ENCODE data around the gene BCAT1. TPM values are rescaled to one million over a fixed set of nuclear protein-coding genes. Genes with fewer than 3 reads are reported as not detected.

The BCAT1 gene
- total and polyA plus RNA-seq, 2 donors (not counting 3 experiments of a cell fraction or from before 2014, with no cell fraction given), result 21.6 to 267 TPM

DNA sequence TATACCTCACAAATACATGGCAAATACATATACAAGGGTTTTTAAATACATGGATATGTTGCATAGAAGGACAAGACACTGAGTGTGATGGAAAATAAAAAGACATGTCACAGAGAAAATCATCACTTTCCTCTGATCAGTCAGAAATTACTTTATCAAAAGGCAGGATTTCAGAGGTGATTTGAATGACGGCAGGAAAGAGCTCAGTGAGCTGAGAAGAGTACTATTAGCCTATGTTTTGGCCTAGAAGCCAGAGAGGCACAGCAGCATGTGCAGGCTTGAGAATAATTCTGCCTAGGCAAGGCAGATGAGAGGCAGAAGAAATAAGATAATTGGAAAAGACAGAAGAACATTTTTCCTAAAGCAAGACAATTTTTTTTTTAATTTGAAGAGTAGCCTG lies 94.9 kb downstream of the BCAT1 start:
- TF ChIP-seq, protein P1, sequence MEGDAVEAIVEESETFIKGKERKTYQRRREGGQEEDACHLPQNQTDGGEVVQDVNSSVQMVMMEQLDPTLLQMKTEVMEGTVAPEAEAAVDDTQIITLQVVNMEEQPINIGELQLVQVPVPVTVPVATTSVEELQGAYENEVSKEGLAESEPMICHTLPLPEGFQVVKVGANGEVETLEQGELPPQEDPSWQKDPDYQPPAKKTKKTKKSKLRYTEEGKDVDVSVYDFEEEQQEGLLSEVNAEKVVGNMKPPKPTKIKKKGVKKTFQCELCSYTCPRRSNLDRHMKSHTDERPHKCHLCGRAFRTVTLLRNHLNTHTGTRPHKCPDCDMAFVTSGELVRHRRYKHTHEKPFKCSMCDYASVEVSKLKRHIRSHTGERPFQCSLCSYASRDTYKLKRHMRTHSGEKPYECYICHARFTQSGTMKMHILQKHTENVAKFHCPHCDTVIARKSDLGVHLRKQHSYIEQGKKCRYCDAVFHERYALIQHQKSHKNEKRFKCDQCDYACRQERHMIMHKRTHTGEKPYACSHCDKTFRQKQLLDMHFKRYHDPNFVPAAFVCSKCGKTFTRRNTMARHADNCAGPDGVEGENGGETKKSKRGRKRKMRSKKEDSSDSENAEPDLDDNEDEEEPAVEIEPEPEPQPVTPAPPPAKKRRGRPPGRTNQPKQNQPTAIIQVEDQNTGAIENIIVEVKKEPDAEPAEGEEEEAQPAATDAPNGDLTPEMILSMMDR (IDR thresholded peaks at IDR 0.05; ENCODE audit: extremely low read depth in 1 of 2, insufficient read depth in 1 of 2, low read depth in 1 of 2, low read length in 2 of 2), result no peak
- no peak for TF ChIP-seq GATA2 (IDR thresholded peaks at IDR 0.05; ENCODE audit: insufficient read depth, insufficient read length, low read depth, low read length)
- no peak for TF ChIP-seq JUN (IDR thresholded peaks at IDR 0.05; ENCODE audit: borderline replicate concordance, insufficient read depth, insufficient read length, low read depth)
- no peak for TF ChIP-seq MAX (IDR thresholded peaks at IDR 0.05; ENCODE audit: insufficient read depth, insufficient read length)
- no peak for TF ChIP-seq POLR2A (IDR thresholded peaks at IDR 0.05; ENCODE audit: low read depth, low read length)
- no peak for TF ChIP-seq MYC (IDR thresholded peaks at IDR 0.05; ENCODE audit: low read depth, low read length)
- TF ChIP-seq POLR2AphosphoS5 (IDR thresholded peaks at IDR 0.05; ENCODE audit: insufficient read depth, low read depth, low read length), result no peak
- TF ChIP-seq FOS (IDR thresholded peaks at IDR 0.05; ENCODE audit: borderline replicate concordance, insufficient read depth, low read length), result no peak
- no peak for TF ChIP-seq EZH2 (IDR thresholded peaks at IDR 0.05; ENCODE audit: borderline replicate concordance, low read depth, low read length, severe bottlenecking)
- Histone ChIP-seq H3K27me3 (ENCODE audit: control insufficient read depth in 2 of 2, insufficient read depth in 2 of 2, low read length in 2 of 2) (no peaks in the 10 kb centered on the region), H4K20me1 (replicated peaks; ENCODE audit: control insufficient read depth, extremely low read depth, insufficient read depth, low read length) (no peaks in the 10 kb centered on the region), H2AFZ (ENCODE audit: low read depth, low read length) (no peak overlapping the region), H3K9ac (replicated peaks; ENCODE audit: extremely low read depth, insufficient read depth, low read length) (peak overlapping the region; percentile 69), H3K4me1 (ENCODE audit: control insufficient read depth, extremely low read depth, insufficient read depth, low read length) (peaks cover 60% of the 10 kb centered on the region), H3K4me2 (ENCODE audit: insufficient read depth, low read length) (peak overlapping the region; percentile 63), H3K79me2 (ENCODE audit: control insufficient read depth, insufficient read depth, low read length) (peaks cover 16% of the 10 kb centered on the region), H3K9me3 (replicated peaks; ENCODE audit: control insufficient read depth, insufficient read depth, low read length) (no peaks in the 10 kb centered on the region), H3K9me1 (replicated peaks; ENCODE audit: control insufficient read depth, extremely low read depth, insufficient read depth, low read length) (no peaks in the 10 kb centered on the region), H3K27ac (ENCODE audit: insufficient read depth, low read depth, low read length) (peak overlapping the region; percentile 92), H3K4me3 (replicated peaks in 1 of 3; ENCODE audit: insufficient read depth in 1 of 3, low read depth in 1 of 3, low read length in 3 of 3) (no peak overlapping the region), H3K36me3 (ENCODE audit: control insufficient read depth in 2 of 2, extremely low read depth in 1 of 2, insufficient read depth in 2 of 2, low read length in 2 of 2) (peaks cover under 1 to 4% of the 10 kb centered on the region in 2 experiments)
- ChIA-PET POLR2A (interaction anchor here (1.5 kb wide), 1 partner anchor 92 kb away, joined by 7 read pairs; no protein-coding TSS in a partner anchor), CTCF (interaction anchor here (1.0 to 3.7 kb wide), 14 partner anchors 9 to 301 kb away, joined by 3 to 45 read pairs (median 6); partner anchors contain the start of gene BCAT1)
- DNase-seq (ENCODE audit: low read depth, low spot score) (no peak), FAIRE-seq (peak; percentile 12)
- no TSS peak for BruUV-seq (replicated peaks)
- dilution Hi-C loops (cut with MboI; ENCODE audit: extremely low pct_ligation_motif_present, low sequenced_read_pairs), result no loop called here
- intact Hi-C loops (cut with micrococcal nuclease), result loop anchor here (5.0 to 10.0 kb wide), 2 partner anchors 108 to 301 kb away; no protein-coding TSS in a partner anchor
